ENCODE measurements around the gene C3orf52.
"Not testable (repeated sequence)": the region's sequence is repeated elsewhere in the genome, so short reads cannot be mapped to it uniquely, and the experiment has no call there.

The C3orf52 gene, protein sequence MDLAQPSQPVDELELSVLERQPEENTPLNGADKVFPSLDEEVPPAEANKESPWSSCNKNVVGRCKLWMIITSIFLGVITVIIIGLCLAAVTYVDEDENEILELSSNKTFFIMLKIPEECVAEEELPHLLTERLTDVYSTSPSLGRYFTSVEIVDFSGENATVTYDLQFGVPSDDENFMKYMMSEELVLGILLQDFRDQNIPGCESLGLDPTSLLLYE

GRCh38 chr3:112086076-112086854, at the start of gene C3orf52:
C3orf52 (plus strand) TSS chr3:112086389; CDS start chr3:112086408, 19 bp downstream.
- Mint-ChIP-seq H3K4me1 (peaks cover 16% of the 10 kb centered on the region), H3K4me3 (peak within 1 kb of the TSS; percentile 89 to 91), H3K9me3 (no peaks in the 10 kb centered on the region), H3K27me3 (peaks cover 25% of the 10 kb centered on the region), H3K27ac (peak within 1 kb of the TSS; percentile 82 to 92)
- ATAC-seq, result peak; percentile 91
- peak; percentile 64 to 66 for DNase-seq

DNA sequence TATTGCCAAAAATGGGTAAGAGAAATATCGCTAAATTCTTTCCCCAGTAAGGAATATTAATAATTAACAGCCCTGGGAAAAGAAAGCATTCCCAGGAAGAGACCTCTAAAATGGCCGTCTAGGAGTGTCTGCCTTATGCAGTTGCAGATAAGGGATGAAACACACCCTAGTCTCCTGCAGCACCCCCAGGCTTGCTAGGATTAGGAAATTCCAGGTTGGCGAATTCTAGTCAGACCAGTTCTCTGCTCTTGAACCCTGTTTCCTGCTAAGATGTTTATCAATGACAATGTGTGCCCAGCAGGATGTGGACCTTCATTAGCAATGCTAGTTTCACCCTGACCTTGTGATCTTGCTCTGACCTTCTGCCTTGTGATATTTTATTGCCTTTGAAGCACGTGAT, 49.0 kb upstream of the C3orf52 start:
- H3K27ac Mint-ChIP-seq, H3K27me3 Mint-ChIP-seq, H3K9me3 Mint-ChIP-seq, H3K4me3 Mint-ChIP-seq, DNase-seq, ATAC-seq, H3K4me1 Mint-ChIP-seq: not testable (repeated sequence)

GRCh38 chr3:112038863-112039262, 47.3 kb upstream of the C3orf52 start:
- no peak for DNase-seq
- ATAC-seq, result no peak
- peaks cover 0 to 5% of the 10 kb centered on the region in 2 donors for H3K9me3 Mint-ChIP-seq
- H3K27me3 Mint-ChIP-seq, result no peaks in the 10 kb centered on the region
- no peaks in the 10 kb centered on the region for H3K4me1 Mint-ChIP-seq
- no peak overlapping the region for H3K4me3 Mint-ChIP-seq
- H3K27ac Mint-ChIP-seq, result no peak overlapping the region

- Mint-ChIP-seq H3K27ac (no peak overlapping the region), H3K27me3 (no peaks in the 10 kb centered on the region), H3K9me3 (peaks cover 0 to 5% of the 10 kb centered on the region in 2 donors), H3K4me1 (no peaks in the 10 kb centered on the region), H3K4me3 (no peak overlapping the region)
- DNase-seq, result no peak
- ATAC-seq, result no peak
These were observed 44.9 kb upstream of the C3orf52 start for GRCh38 chr3:112041321-112041720.

GRCh38 chr3:112042842-112043280, 43.3 kb upstream of the C3orf52 start:
- no peak for ATAC-seq
- Mint-ChIP-seq H3K27me3 (no peaks in the 10 kb centered on the region), H3K4me1 (peaks cover 7% of the 10 kb centered on the region), H3K4me3 (no peak overlapping the region), H3K27ac (no peak overlapping the region), H3K9me3 (no peaks in the 10 kb centered on the region)
- no peak for DNase-seq

GRCh38 chr3:112043621-112044201, 42.5 kb upstream of the C3orf52 start:
- Mint-ChIP-seq H3K4me3 (no peak overlapping the region), H3K27me3 (no peaks in the 10 kb centered on the region), H3K4me1 (peaks cover 7% of the 10 kb centered on the region), H3K9me3 (no peaks in the 10 kb centered on the region), H3K27ac (no peak overlapping the region)
- peak; percentile 95 for ATAC-seq
- DNase-seq, result peak; percentile 47 to 59

DNA sequence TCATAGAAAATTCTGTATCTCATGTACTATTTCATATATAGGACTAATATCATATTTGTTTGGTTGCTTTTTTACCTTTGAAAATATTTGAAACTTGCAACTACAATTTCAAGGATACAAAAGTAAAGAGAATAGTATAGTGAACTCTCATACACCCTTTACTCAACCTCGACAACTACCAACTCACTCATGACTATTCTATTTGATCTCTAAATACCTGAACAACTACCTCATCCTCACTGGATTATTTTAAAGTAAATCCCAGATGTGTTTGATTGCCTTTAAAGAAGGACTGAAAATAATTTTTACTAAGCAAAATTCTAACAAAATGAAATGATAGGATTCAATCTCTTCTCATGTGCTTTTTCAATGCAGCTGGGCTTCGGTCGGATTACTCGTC, 39.6 kb upstream of the C3orf52 start:
- H3K27me3 Mint-ChIP-seq, result no peaks in the 10 kb centered on the region
- DNase-seq, result no peak
- no peak overlapping the region for H3K27ac Mint-ChIP-seq
- peaks cover 7% of the 10 kb centered on the region for H3K4me1 Mint-ChIP-seq
- no peak overlapping the region for H3K4me3 Mint-ChIP-seq
- no peak for ATAC-seq
- H3K9me3 Mint-ChIP-seq, result no peaks in the 10 kb centered on the region

- Mint-ChIP-seq H3K9me3 (no peaks in the 10 kb centered on the region), H3K4me1 (peaks cover 7% of the 10 kb centered on the region), H3K27ac (no peak overlapping the region), H3K4me3 (no peak overlapping the region), H3K27me3 (no peaks in the 10 kb centered on the region)
- ATAC-seq, result no peak
- DNase-seq, result no peak
These were observed 38.9 kb upstream of the C3orf52 start for GRCh38 chr3:112047264-112047663.

DNA sequence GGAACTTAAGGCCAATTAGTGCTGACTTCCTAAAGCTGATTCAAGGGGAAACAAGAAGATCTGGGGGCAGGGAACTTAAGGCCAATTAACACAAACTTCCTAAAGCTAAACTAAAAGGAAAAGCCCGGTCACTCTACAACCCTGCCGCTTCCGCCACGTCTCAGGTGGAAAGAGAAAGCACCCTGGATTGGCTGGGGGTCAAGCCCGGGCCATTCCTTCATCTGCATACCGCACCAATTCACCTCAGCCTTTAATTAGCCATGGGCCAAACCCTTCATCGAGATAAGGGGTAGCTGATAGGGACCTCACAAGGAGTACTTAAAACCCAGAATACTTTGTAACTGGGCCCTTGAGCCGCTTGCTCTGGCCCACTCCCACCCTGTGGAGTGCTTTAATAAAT, 37.3 kb upstream of the C3orf52 start:
- Mint-ChIP-seq H3K4me1 (peaks cover 7% of the 10 kb centered on the region), H3K27ac (no peak overlapping the region), H3K27me3 (no peaks in the 10 kb centered on the region), H3K4me3 (no peak overlapping the region), H3K9me3 (no peaks in the 10 kb centered on the region)
- DNase-seq (no peak), ATAC-seq (no peak)

DNA sequence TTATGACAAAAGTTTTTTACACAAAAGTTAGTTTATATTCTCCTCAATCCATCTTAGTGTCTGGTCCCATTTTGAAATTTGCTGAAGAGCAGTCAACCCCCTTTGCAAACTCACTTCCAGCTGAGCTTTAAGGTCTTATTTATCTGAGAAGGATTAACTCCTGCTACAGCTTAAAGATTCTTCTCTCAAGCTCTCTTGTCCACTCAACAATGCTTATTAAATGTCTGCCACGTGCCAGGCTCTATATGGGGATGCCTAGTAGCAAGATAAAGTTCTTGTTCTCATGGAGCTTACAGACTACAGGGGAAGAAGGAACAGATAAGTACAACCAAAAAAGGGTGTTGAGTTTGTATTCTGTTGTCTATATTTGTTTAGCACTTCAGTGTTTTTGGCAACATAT, 33.0 kb upstream of the C3orf52 start:
- Mint-ChIP-seq H3K9me3 (no peaks in the 10 kb centered on the region), H3K4me3 (no peak overlapping the region), H3K27me3 (no peaks in the 10 kb centered on the region), H3K27ac (no peak overlapping the region), H3K4me1 (peaks cover 9% of the 10 kb centered on the region)
- DNase-seq (no peak), ATAC-seq (no peak)

DNA sequence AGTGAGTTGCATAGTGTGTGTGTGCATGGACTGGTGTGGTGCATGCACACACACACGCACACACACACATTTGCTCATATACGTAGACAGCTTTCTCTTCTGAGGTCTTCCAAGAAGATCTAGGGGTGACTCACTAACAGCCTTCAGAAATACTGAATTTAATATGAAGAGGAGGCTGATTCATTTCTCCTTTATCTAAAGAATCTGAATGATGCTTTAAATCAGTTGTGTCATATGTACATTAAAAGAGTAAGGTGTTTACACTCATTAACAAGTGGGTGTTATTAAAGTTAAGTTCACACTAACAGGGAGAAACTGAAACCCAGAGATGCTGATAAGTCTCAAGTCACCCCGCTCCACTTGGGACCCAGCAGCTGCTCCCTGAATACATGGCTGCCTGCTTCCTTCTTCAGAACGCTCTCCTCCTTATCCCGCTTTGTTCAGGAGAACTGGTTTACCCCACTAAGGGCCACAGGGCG, 29.7 kb upstream of the C3orf52 start:
- Mint-ChIP-seq H3K9me3 (peaks cover 5 to 15% of the 10 kb centered on the region in 2 donors), H3K27me3 (no peaks in the 10 kb centered on the region), H3K27ac (no peak overlapping the region), H3K4me3 (peak overlapping the region in 1 of 2 donors; percentile 28), H3K4me1 (peaks cover 9% of the 10 kb centered on the region)
- DNase-seq (no peak), ATAC-seq (peak; percentile 93)

DNA sequence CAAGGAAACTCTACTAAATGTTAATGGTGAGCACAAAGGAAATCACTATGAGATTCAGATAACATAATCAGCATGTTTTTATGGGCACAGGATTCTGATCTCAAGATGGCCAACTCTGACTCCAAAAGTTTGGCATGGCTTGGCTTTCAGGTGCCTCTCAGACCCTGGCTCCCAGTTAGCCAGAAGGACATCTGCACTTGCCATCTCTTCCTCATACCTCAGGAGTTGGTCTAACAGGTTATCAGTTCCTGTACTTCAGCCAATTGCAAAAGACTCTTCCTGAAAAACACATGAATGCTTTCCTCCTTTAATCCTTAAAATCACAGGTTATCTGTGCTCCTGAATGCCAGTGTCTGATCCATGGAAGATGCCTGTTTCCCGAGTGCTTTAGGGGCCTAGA, 26.7 kb upstream of the C3orf52 start:
- Mint-ChIP-seq H3K4me3 (no peak overlapping the region), H3K9me3 (peaks cover 5 to 15% of the 10 kb centered on the region in 2 donors), H3K27ac (no peak overlapping the region), H3K27me3 (no peaks in the 10 kb centered on the region), H3K4me1 (peaks cover 9% of the 10 kb centered on the region)
- ATAC-seq (no peak), DNase-seq (no peak)

DNA sequence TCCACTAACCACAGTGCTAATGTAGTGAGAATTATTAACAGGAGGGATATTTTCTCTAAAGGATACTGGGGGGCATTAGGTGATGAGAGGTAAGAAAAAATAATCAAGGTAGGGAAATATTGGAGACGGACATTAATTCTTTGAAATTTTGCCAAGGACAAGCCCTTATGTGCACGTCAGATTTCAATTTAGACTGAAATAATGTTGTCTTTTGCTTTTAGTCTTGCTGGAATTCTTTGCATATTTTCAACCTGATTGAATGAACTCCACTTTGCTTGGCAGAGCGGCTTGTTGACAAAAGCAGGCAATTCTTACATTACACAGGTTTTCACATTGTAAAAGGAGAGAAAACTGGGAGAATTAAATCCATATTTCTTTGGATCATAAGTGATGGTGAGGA, 25.0 kb upstream of the C3orf52 start:
- Mint-ChIP-seq H3K4me1 (peaks cover 9% of the 10 kb centered on the region), H3K9me3 (peaks cover 5 to 15% of the 10 kb centered on the region in 2 donors), H3K4me3 (no peak overlapping the region), H3K27me3 (no peaks in the 10 kb centered on the region), H3K27ac (no peak overlapping the region)
- ATAC-seq (no peak), DNase-seq (no peak)

DNA sequence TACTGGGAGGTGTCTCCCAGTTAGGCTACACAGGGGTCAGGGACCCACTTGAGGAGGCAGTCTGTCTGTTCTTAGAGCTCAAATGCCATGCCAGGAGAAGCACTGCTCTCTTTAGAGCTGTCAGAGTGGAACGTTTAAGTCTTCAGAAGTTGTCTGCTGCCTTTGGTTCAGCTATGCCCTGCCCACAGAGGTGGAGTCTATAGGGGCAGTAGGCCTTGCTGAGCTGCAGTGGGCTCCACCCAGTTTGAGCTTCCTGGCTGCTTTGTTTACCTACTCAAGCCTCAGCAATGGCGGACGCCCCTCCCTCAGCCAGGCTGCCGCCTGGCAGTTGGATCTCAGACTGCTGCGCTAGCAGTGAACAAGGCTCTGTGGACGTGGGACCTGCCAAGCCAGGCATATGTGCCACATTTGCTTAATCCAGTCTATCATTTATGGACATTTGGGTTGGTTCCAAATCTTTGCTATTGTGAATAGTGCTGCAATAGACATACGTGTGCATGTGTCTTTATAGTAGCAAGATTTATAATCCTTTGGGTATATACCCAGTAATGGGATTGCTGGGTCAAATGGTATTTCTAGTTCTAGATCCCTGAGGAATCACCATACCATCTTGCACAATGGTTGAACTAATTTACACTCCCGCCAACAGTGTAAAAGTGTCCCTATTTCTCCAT, 13.7 kb upstream of the C3orf52 start:
- H3K27ac Mint-ChIP-seq, result peak overlapping the region; percentile 69 to 74
- ATAC-seq (peak; percentile 64), DNase-seq (peak; percentile 65 to 76)
- not testable (repeated sequence) for H3K9me3 Mint-ChIP-seq, H3K27me3 Mint-ChIP-seq
- H3K4me3 Mint-ChIP-seq, result peak overlapping the region; percentile 73 to 78
- H3K4me1 Mint-ChIP-seq, result peaks cover 27% of the 10 kb centered on the region

DNA sequence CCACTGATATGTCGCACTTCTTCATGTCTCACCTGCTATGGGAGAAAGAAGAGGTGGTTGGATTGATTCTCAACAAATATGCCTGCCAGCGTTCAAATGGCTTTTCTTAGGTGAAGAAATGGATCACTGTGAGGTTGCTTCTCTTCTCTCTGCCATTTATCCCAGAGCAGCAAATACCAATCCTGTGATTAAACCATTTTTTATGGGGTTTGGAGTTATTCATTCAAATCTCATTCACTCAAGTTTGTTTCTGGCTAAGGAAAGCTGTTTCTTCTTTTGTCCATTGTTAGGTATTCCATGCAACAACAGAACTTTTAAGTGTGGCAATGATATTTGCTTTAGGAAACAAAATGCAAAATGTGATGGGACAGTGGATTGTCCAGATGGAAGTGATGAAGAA, 12.2 kb upstream of the C3orf52 start:
- Mint-ChIP-seq H3K27ac (no peak overlapping the region), H3K4me1 (peaks cover 27% of the 10 kb centered on the region), H3K4me3 (no peak overlapping the region), H3K9me3 (peaks cover 0 to 4% of the 10 kb centered on the region in 2 donors), H3K27me3 (no peaks in the 10 kb centered on the region)
- ATAC-seq, result no peak
- no peak for DNase-seq

Data from stimulated activated naive CD8-positive, alpha-beta T cell treated with anti-CD3 and anti-CD28 coated beads, Interleukin-15, amount 100 ng/mL, for 72 hours (primary cell).